Esophagus squamous epithelium (tissue), 4 donors: ENCODE measurements around the gene COX8A.

Experiments used
- CTCF ChIP-seq, 6 experiments: fragments of 450-650 bp in 4 of 6; fragments of 200-600 bp in 2 of 6; sonication (generic) in 2 of 6; IDR thresholded peaks; one replicate each; pipeline ENCODE4 v1.5.1; 2016 to 2019; ENCODE audit warnings: antibody characterized with exemption in 6 of 6, mild to moderate bottlenecking in 4 of 6, moderate library complexity in 4 of 6
- POLR2A ChIP-seq, 4 donors: fragments of 450-650 bp; IDR thresholded peaks; one replicate each; pipeline ENCODE4 v1.6.1; 2017; ENCODE audit warnings: antibody characterized with exemption in 4 of 4, mild to moderate bottlenecking in 4 of 4, moderate library complexity in 3 of 4

- TF ChIP-seq CTCF (IDR thresholded peaks at IDR 0.05) (no peak), POLR2A (IDR thresholded peaks at IDR 0.05) (no peak)
Measured at GRCh38 chr11:63952570-63952969, 21.9 kb upstream of the COX8A start.
